RKO (cell line): Measurements from ENCODE around the gene RIPK3.
"Not testable (repeated sequence)": the region's sequence is repeated elsewhere in the genome, so short reads cannot be mapped to it uniquely, and the experiment has no call there.

Experiments
- DNase-seq: peaks from one replicate; pipeline ENCODE4 v3.0.0-alpha.2; 2016; ENCODE audit warnings: low spot score

Gene RIPK3

DNA sequence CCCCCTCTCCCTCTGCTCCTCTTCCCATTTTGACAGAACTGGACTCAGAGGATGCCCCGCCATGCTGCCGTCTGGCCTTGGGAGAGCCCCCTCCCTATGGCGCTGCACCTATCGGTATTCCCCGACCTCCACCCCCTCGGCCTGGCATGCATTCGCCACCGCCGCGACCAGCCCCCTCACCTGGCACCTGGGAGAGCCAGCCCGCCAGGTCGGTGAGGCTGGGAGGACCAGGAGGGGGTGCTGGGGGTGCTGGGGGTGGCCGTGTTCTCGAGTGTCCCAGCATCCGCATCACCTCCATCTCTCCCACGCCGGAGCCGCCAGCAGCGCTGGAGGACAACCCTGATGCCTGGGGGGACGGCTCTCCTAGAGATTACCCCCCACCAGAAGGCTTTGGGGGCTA is 29.7 kb upstream of the RIPK3 start:
- no peak for DNase-seq

DNA sequence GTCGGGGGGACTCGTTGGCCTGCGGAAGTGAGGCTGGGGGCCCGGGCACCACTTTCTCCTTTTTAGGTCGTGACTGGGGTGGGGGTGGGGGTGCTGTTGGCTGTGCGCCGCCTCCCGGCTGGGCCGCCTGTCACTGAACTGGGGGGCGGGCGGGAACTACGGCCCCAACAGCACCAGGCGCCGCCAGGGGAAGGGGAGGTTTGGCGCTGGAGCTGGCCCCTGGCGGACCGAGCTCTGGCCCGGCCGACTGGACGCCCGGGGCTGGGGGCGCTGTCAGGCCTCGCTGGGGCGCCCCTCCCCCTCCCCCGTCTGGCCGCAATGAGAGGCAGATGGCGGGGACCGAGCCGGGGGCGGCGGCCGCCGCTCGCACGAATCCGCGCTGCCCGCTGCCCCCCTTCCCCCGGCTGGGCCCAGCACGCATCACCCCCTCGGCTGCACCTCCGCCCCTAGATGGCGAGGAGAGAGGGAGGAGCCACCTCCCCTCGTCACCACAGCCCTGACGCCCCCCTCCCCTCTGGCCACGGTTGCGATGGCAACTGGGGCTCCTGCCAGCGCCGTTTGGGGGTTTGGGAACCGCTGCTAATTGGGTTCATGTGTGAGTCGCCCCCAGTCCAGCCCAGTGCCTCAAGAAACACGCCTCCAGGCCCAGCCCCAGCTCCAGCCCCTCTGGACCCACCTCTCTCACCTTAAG is 28.9 kb upstream of the RIPK3 start:
- DNase-seq = no peak

DNA sequence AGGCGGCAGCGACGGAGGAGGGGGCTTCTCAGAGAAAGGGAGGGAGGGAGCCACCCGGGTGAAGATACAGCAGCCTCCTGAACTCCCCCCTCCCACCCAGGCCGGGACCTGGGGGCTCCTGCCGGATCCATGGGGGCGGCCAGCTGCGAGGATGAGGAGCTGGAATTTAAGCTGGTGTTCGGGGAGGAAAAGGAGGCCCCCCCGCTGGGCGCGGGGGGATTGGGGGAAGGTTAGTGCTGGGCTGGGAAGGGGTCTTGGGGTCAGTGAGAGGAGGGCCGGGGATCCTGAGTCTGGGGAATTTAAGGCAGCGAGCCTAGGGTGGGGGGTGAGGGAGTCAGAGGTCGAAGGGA is 28.4 kb upstream of the RIPK3 start:
- DNase-seq = no peak

DNA sequence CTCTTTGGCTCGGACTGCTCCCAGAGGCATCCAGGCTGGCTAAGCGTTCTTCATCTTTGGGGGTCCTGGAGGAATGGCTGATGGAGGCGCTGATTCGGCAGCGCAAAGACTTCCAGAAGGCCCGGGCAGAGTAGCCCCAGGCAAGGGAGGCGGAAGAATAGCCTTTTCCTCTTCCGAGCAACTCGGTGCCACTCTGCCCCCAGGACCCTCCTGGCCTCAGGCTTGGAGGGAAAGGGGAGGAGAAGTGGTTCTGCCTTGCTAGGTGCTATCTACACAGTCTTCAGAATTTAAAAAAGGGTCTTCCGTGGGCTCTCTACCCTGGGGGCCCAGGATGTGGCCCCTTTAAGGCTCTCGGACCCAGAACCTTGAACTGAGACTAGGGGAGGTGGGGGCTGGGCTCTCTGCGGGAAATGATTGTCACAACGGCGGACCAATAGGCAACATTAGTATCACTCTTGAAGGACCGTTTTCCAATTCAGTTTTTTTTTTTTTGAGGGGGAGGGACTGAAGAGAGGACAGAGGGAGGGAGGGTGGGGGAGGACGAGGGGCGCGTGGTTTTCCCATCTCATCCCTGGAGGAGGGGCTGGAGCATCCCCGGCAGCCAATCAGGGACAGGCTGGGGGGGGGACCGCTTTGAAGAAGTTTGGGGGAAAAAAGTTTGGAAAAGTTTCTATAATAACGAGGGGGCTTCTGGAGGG is 27.9 kb upstream of the RIPK3 start, which contains the start of gene NFATC4:
NFATC4 (plus strand) TSS at position 671 of the 698 bp plus-strand sequence. CDS start 157 bp downstream, outside the sequence.
- peak; percentile 35 for DNase-seq

DNA sequence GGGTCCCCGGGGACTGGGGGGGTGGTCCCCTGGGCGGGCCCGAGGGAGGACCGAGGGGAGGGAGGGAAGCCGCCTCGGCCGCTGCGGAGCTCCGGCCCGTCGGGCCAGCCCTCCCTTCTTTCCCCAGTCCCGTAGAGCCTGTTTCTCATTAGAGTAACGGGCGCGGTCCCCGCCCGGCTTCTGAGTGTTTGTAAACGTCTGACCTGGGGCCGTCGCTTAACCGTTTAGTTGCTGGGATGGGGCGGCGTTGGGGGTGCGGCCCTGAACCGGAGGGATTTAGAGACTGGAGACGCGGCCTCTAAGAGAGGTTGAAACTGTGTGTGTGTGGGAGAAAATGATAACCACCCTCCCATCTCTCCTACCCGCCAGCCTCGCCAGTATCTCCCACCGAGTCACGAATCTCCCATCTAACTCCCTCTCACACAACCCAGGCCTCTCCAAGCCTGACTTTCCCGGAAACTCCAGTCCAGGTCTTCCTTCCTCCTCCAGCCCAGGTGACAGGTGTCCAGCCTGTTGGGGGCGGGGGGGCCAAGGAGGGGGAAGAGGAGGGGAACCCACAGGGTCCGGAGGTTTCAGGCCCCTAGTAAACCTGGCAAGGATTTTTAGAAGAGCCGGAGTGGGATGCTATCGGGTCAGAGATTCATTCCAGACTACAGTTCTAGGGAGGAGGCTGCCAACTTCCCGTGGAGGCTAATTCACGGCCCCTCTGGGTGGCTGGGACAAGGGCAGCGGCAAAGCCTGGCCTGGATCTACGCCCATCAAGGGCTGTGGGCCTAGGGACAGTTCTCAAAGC is 27.1 kb upstream of the RIPK3 start:
- peak; percentile 59 for DNase-seq

DNA sequence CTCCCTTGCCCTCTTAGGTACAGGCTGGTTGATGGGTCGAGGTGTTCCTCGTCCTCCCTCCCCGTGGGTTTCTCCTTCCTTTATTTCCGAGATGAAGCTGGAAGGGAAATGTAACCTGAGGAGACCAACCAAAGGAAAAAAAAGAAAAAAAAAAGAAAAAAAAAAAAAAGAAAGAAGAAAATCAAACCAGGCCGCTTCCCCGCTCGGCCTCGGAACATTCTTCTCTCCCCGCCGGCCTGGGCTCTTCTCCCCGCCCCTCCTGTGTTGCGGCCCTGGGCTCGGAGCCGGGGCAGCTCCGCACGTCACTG is 26.6 kb upstream of the RIPK3 start:
- DNase-seq = no peak

DNA sequence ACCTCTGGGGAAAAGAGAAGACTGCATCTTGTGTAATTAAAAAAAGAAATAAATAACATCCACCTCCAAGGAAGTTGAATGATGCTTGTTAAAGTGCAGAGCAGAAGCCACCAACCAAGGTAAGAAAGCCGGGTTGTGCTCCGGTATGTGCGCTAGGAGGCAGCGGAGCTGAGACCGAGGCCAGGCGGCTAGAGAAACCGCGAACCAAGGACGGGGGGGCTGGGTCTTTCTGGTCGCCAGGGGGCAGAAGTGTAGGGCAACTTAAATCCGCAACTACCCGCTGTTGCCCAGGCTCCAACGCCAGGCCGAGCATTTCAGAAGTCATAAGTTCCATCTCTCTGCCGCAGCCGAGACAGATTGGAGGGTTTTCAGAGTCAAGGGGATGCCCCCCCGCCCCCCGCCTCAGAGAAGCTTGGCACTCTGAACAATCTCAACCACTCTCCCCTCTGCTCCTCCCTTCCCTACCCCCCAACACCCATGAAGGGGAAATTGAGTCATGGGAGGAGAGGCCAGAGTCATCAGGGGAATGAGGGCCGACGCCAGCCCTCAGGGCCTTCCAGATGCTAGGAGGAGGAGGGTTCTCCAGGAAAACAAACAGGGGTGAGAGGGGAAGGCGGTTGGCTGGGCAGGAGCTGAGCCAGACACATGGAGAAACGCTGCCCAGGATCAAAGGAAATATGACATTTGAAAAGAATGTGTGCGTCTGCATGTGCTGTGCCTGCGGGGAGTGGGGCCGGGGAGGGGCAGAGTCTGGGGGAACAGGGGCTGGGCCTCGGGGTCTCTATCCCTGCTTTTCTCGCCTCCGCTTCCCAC is 26.0 kb upstream of the RIPK3 start:
- peak; percentile 68 for DNase-seq

DNA sequence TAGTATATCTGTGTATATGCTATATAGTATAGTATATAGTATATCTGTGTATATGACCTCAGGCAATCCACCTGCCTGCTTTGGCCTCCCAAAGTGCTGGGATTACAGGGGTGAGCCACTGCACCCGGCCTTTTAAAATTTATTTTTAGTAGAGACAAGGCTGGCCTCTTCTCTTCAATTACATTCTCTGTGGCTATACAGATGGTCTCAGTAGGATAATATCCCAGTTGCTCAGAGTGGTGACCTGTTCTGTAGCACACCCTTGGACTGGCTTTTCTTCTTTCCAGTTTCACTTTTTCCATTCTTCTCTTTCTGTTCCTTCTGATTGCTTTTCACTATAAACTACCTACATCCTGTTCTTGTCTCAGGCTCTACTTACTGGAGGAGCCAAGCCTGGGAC is 25.1 kb upstream of the RIPK3 start:
- DNase-seq = no peak

DNA sequence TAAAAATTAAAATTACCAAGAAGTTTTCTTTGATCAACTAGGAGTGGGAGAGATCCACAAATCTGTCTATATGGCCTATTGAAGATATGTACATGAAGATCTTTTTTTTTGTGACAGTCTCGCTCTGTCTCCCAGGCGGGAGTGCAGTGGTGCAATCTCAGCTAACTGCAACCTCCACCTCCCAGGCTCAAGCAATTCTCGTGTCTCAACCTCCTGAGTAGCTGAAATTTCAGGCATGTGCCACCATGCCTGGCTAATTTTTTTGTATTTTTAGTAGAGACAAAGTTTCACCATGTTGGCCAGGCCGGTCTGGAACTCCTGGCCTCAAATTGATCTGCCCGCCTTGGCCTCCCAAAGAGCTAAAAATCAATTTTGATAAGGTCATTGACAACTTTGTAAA is 23.6 kb upstream of the RIPK3 start:
- DNase-seq = no peak

DNA sequence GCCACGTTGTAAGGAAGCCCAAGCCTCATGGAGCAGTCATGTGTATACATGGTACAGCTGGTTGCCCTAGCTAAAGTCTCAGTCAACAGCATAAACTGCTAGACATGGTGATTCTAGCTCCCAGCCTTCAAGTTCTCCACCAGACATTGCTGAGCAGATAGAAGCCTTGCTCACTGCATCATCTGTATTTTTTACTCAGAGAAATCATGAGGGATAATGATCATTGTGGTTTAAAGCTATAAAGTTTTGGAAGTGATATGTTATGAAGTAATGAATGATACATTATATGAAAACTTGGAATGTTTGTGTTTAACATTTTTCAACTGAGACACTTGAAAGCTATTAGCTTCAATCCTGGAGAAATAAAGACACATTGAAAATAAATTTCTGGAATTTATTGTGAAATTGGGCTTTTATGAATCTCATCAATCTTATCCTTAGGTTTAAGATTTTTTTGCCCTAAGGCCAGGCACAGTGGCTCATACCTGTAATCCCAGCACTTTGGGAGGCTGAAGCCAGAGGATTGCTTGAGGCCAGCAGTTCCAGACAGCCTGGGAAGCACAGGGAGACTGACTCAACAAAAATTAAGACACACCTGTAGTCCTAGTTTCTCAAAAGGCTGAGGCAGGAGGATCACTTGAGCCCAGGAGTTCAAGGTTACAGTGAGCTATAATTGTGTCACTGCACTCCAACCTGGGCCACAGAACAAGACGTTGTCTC is 22.6 kb upstream of the RIPK3 start:
- DNase-seq = no peak

DNA sequence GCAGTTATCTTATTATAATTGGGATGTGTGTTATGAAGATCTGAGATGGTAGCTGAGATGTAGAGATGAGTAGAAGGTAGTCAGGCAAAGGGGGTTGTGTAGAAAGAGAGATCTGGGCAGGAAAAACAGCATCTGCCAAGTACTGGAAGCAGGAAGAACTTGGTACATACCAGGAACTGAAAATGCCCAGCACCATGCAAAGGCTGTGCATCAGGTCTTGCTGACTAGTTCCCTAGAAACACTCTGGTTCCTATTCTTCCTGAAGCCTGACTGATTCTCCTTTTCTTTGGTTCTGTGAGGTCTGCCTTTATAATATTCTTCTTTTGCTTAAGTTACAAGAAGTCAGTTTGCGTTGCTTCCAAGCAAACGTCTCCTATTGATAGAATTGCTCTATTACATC is 21.5 kb upstream of the RIPK3 start:
- DNase-seq = no peak

DNA sequence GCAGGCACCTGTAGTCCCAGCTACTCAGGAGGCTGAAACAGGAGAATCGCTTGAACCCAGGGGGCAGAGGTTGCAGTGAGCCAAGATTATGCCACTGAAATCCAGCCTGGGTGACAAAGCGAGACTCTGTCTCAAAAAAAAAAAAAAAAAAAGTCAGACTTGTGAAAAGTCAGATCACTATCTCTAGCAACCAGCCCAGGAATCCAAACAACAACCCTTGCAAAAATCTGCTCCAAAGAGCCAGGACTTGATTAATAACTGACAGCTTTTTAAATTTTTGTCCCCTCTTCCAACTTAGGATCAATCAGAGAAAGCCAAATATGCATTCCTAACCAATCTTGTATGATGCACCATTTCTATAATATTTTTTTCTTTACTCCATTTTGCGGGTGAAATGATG is 20.5 kb upstream of the RIPK3 start:
- no peak for DNase-seq

DNA sequence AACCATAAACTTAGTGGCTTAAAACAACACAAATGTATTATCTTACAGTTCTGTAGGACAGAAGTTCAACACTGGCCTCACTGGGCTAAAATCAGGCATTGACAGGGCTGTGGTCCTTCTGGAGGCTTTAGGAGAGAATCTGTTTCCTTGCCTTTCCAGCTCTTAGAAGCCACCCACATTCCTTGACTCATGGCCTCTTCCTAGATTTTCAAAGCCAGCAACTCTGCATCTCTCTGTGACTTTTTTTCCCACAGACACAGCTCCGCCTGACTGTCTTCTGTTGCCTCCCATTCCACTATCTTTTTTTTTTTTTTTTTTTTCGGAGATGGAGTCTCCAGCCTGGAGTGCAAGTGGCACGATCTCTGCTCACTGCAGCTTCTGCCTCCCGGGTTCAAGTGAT is 16.4 kb upstream of the RIPK3 start:
- DNase-seq = no peak

DNA sequence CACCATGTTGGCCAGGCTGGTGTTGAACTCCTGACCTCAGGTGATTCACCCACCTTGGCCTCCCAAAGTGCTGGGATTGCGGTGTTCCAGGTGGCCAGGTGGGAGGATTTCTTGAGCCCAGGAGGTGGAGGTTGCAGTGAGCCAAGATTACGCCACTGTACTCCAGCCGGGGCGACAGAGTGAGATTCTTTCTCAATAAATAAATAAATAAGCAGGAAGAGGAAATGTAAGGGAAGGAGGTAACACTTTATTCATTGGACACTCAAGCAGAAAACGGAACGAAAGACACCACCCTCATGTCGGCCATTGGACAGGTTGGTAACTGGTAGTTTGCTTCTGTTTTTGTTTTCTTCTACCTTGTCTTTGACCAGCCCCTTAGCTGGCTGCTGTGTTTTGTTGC is 15.2 kb upstream of the RIPK3 start:
- no peak for DNase-seq

DNA sequence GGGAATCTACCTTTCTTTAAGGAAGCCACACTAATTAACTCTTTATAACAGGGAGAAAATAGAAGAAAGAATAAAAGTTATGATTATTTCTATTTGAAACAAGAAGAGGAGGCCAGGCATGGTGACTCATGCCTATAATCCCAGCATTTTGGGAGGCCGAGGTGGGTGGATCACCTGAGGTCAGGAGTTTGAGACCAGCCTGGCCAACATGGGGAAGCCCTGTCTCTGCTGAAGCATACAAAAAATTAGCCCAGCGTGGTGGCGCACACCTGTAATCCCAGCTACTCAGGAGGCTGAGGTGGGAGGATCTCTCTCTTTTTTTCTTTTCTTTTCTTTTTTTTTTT is 14.7 kb upstream of the RIPK3 start:
- not testable (repeated sequence) for DNase-seq

DNA sequence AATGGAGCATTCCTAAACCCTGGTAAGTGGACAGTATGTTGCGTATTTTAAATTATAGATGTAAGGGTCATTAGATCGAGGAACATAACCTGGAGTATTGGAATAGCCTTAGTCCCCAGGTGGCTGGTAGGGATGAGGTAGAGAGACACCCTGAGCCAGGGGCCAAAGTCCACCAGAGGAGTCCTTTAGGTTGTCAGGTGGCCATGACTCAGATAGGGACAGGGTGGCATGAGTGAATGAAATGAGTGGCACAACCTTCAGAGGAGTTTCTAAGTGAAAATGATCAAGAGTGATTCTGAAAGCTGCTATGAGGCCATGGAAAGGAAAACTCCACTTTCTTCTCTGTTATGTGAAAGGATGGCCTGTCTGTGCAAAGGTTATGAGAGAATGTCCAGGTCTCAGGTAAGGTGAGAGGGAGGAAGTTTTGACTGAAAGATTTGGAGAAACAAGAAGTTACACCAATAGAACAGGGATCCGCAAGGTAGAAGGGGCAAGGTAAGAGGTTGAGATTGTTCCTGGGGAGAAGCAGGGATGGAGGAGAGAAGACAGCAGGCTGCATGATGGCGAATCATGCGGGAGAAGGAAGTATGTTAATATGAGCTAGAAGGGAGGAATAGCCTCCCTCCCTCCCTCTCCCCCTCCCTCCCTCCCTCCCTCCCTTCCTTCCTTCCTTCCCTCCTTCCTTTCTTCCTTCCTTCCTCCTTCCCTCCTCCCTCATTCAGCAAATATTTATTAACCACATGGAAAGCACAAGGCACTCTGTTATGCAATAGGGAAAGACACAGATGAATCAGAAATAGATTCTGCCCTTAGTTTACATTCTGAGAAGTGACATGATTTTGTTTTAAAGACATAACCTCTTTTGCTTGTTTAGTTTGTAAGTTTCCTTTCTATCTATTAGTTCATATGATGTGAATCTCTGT is 14.0 kb upstream of the RIPK3 start:
- no peak for DNase-seq

DNA sequence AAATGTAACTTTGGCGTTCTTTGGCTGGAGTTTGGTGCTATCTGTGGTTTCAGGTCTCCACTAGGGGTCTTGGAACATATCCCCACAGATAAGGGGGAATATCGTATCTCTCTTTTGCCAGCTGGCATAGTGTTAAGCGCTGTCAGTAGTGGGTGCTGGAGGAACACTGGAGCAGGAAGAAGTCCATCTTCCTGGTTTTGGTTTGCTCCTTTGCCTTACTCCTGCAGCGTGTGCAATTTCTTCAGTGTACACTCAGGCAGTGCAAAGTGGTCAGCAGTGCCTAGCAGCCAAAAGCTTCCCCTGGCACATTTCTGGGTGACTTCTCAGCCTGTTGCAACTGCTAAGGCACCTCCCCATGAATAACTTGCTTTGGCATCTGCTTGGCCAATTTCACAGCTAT is 11.7 kb upstream of the RIPK3 start:
- no peak for DNase-seq

DNA sequence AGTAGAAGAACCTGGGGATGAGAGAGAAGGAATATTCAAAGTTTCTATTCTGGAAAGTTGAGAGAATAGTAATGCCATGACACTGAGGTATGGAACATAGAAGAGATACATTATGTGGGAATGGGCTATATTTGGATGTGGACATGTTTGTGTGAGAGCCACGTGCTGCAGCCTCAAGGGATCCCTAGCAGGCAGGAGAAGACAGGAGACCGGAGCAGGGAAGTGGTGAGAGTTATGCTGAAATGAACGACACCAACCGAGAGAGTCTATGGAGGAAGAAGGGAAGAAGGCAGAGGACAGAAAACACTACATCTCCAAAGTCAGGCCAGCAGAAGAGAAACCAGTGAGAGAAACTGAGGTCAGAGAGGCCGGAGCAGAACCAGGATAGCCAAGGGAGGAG is 10.0 kb upstream of the RIPK3 start:
- no peak for DNase-seq

DNA sequence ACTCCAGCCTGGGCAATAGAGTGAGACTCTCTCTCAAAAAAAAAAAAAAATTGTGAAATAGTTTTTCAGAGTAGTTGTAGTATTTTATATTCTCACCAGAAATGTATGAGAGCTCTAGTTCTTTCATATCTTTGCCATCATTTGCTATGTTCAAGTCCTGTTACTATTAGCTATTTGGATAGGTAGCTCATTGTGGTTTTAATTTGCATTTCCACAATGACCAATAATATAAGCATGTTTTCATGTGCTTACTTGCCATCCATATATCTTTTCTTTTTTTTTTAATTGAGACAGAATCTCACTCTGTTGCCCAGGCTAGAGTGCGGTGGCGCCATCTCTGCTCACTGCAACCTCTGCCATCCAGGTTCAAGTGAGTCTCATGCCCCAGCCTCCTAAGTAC is 8.4 kb upstream of the RIPK3 start:
- DNase-seq = no peak

DNA sequence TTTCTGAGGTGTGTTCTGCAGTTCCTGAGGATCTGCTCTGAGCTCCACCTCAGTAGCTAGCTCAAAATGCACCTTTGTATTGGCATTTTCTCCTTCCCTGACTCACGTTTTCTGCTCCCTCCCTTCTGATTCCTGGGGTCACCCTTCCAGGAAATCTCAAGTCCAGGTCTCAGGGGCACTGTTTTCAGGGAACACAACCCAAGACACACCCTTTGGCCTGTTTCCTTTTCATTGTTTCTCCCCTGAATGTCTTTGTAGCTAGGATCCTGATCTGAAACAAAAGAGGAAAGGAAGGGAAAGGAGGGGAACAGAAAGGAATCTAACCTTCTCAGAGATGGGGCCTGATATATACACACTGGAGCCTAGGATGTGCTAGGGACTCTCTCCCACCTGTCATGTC is 7.3 kb upstream of the RIPK3 start:
- DNase-seq = no peak
